Peyer's patch (tissue), 4 donors: Measurements from ENCODE around the gene ARHGEF33. TPM values are rescaled to one million over a fixed set of nuclear protein-coding genes. Genes with fewer than 3 reads are reported as not detected.

ENCODE experiments used
- DNase-seq, 3 donors: peaks; one replicate each; pipeline ENCODE4 v3.0.0-alpha.2; 2017 to 2019
- H3K27ac ChIP-seq, 4 donors: fragments of 200-600 bp; sonication (generic); one replicate each; pipeline ENCODE4 v1.5.1; 2016 to 2019
- H3K27me3 ChIP-seq, 2 donors: fragments of 200-600 bp; sonication (generic); one replicate each; pipeline ENCODE4 v1.5.1; 2019
- H3K36me3 ChIP-seq, 3 donors: fragments of 200-600 bp; sonication (generic); one replicate each; pipeline ENCODE4 v1.5.1; 2016 to 2019
- H3K4me1 ChIP-seq, 4 donors: fragments of 200-600 bp; sonication (generic); one replicate each; pipeline ENCODE4 v1.5.1; 2016 to 2019
- H3K4me3 ChIP-seq, 4 donors: fragments of 200-600 bp; sonication (generic); 1 replicate in 3 of 4; 2 replicates in 1 of 4; pipeline ENCODE4 v1.5.1; 2016 to 2019; ENCODE audit warnings: mild to moderate bottlenecking in 1 of 4
- H3K9me3 ChIP-seq, 4 donors: fragments of 200-600 bp; sonication (generic); one replicate each; pipeline ENCODE4 v1.5.1; 2016 to 2019; ENCODE audit warnings: mild to moderate bottlenecking in 1 of 4
- POLR2A ChIP-seq, 2 donors: fragments of 450-650 bp; IDR thresholded peaks; one replicate each; pipeline ENCODE4 v1.5.1; 2017; ENCODE audit warnings: antibody characterized with exemption in 2 of 2, mild to moderate bottlenecking in 2 of 2, moderate library complexity in 2 of 2
- total RNA-seq, 4 donors: library from RNA; depleted of rRNA; stranded (reverse); fragments of >200 nt; gene quantifications; one replicate each; pipeline ENCODE4 v1.1.0, GENCODE V29; 2016
- TF ChIP-seq, protein P1 (sequence below), 6 experiments: fragments of 450-650 bp in 4 of 6; fragments of 200-600 bp in 2 of 6; sonication (generic) in 1 of 6; IDR thresholded peaks; one replicate each; pipeline ENCODE4 v1.5.1; 2017 to 2019; ENCODE audit warnings: antibody characterized with exemption in 6 of 6, mild to moderate bottlenecking in 3 of 6, moderate library complexity in 1 of 6

ARHGEF33 gene
- total RNA-seq, 4 donors from 2014 or later: 0.18 to 1.3 (median 0.28) TPM; not detected in 1

DNA sequence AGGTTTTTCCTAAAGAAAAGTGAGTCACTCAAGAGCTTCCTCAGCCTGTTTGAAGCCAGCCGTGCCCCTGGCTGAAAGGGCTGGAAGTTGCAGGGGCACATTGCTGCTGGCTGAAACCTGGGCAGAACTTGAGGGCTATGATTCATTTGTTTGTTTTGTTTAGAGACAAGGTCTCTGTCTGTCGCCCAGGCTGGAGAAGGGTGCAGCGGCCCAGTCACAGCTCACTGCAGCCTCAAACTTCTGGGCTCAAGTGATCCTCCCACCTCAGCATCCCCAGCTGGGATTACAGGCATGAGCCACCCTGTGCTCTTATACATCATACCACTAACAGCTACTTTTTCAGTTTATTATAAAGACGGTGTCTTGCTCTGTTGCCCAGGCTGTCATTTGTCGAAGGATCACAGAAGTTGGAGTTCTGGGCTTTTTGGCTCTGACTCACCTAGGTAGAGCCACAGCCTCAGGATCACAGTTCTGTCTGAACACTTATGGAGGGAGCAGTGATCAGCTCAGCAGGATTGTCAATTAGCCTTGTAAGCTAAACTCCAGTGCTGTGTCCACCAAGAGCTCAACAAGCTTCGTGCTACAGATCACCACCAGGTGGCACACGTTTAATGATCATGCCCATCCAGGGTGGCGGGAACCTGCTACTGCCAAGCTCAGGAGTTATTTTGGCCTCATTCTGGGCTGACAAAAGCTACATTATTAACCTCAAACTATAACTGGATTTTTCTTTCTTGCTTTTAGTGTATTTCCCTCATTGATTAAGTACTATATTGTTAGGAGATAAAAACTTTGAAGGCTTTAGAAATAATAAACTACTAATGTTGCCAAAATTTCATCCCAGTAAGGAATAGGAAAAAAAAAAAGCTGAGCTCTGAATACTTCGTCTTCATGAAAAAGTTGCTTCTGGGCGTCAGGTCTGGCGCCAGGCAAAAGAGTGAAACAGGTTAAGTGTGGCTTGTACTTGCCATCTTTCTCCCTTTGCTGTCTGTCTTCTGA, 57.9 kb downstream of the ARHGEF33 start:
- DNase-seq: peak; percentile 64 to 87 (median 67)
- no peak overlapping the region for H3K27ac ChIP-seq
- no peaks in the 10 kb centered on the region for H3K27me3 ChIP-seq
- H3K9me3 ChIP-seq: no peaks in the 10 kb centered on the region
- no peak for TF ChIP-seq POLR2A (IDR thresholded peaks at IDR 0.05)
- TF ChIP-seq, protein P1, sequence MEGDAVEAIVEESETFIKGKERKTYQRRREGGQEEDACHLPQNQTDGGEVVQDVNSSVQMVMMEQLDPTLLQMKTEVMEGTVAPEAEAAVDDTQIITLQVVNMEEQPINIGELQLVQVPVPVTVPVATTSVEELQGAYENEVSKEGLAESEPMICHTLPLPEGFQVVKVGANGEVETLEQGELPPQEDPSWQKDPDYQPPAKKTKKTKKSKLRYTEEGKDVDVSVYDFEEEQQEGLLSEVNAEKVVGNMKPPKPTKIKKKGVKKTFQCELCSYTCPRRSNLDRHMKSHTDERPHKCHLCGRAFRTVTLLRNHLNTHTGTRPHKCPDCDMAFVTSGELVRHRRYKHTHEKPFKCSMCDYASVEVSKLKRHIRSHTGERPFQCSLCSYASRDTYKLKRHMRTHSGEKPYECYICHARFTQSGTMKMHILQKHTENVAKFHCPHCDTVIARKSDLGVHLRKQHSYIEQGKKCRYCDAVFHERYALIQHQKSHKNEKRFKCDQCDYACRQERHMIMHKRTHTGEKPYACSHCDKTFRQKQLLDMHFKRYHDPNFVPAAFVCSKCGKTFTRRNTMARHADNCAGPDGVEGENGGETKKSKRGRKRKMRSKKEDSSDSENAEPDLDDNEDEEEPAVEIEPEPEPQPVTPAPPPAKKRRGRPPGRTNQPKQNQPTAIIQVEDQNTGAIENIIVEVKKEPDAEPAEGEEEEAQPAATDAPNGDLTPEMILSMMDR (IDR thresholded peaks at IDR 0.05): peak in 4 of 6 experiments; percentile 61 to 67 (median 64)
- H3K36me3 ChIP-seq: no peaks in the 10 kb centered on the region
- no peaks in the 10 kb centered on the region for H3K4me1 ChIP-seq
- no peak overlapping the region for H3K4me3 ChIP-seq

DNA sequence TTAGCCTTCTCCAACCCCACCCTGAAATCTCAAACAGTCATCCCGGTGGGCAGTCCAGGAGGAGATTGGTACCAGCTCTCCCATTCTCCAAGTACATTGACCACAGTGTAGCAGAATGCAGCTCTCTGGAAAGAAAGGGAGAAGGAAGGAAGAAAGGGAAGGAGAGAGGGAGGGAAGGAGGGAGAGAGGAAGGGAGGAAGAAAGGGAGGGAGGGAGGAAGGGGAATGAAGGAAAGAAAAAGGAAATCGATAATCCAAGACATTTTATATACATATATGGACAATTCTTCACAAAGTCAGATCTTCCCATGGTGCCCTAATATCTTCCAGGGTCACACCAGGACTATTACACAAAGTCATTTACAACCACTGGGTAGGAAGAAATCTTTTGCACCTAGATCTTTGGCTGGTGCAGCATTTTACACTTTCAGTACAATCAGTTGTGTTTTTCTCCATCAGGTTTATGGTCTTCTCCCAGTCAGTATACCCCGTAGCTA, 58.8 kb downstream of the ARHGEF33 start:
- no peak overlapping the region for H3K4me3 ChIP-seq
- H3K9me3 ChIP-seq: no peaks in the 10 kb centered on the region
- H3K36me3 ChIP-seq: no peaks in the 10 kb centered on the region
- no peak for TF ChIP-seq POLR2A (IDR thresholded peaks at IDR 0.05)
- TF ChIP-seq, protein P1 (IDR thresholded peaks at IDR 0.05): no peak
- no peaks in the 10 kb centered on the region for H3K4me1 ChIP-seq
- no peaks in the 10 kb centered on the region for H3K27me3 ChIP-seq
- H3K27ac ChIP-seq: no peak overlapping the region
- DNase-seq: no peak

DNA sequence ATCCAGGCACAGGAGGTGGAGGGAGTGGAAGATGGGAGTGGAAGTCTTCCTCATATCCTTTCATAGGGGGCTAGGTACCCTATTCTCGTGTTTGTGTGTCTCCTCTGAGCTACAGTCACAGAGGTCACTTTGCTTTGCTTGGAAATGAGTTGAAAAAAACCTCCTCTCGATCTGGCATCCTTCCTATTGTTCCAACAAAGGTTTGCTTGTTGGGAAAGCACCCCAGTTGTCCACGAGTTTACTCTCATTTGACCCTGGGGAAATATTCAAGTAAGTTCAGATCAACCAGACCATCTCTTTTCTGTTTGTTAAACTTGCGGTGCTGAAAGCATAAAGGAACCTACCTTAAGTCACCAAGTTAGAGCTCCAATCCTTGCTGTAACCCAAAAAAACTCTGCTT, 59.3 kb downstream of the ARHGEF33 start:
- no peak overlapping the region for H3K27ac ChIP-seq
- no peak for TF ChIP-seq POLR2A (IDR thresholded peaks at IDR 0.05)
- TF ChIP-seq, protein P1 (IDR thresholded peaks at IDR 0.05): no peak
- no peaks in the 10 kb centered on the region for H3K36me3 ChIP-seq
- H3K4me1 ChIP-seq: no peaks in the 10 kb centered on the region
- no peaks in the 10 kb centered on the region for H3K9me3 ChIP-seq
- H3K4me3 ChIP-seq: no peak overlapping the region
- H3K27me3 ChIP-seq: no peaks in the 10 kb centered on the region
- no peak for DNase-seq

DNA sequence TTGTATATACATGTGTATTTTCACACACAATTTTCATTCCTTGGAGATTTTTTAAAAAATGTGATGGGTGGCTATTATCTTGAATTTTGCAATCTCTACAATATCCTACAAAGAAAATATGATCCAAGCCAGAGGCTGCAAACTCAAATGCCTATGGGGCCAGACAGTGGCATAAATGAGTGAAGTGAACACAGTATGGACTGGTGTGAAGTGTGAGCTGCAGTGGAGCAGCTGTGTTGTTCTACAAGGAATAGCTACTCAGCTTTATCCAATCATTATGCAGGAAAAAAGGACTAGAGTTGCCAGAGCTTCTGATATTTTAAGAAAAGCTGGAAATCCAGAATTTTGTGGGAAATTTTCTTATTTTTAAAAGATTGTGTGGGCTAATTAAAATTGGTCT, 62.1 kb downstream of the ARHGEF33 start:
- Histone ChIP-seq H3K4me3 (no peak overlapping the region), H3K4me1 (no peaks in the 10 kb centered on the region), H3K9me3 (no peaks in the 10 kb centered on the region), H3K36me3 (no peaks in the 10 kb centered on the region), H3K27me3 (no peaks in the 10 kb centered on the region), H3K27ac (no peak overlapping the region)
- TF ChIP-seq, protein P1 (IDR thresholded peaks at IDR 0.05): no peak
- no peak for TF ChIP-seq POLR2A (IDR thresholded peaks at IDR 0.05)
- DNase-seq: no peak

DNA sequence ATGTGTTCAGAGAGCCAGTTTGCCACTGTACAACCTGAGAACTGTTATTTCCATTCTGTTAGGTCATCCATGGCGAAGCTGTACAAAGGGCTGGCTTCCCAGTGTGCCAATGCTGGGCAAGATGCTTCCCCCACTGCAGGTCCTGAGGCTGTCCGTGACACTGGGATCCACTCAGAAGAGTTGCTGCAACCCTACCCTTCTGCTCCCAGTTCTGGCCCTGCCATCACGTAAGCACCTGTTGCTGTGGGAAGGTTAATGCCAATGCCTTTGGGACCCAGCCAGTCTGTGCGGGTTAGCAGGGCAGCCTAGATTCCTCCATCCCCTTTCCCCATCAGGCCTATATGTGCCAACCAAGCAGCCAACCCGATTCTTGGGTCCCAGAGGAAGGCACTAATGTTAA, 68.3 kb downstream of the ARHGEF33 start:
- TF ChIP-seq POLR2A (IDR thresholded peaks at IDR 0.05): no peak
- TF ChIP-seq, protein P1 (IDR thresholded peaks at IDR 0.05): no peak

More for the DNA sequence above, 68.3 kb downstream of the ARHGEF33 start:
- H3K4me1 ChIP-seq: peaks cover 0 to 7% (median 0%) of the 10 kb centered on the region in 4 donors
- H3K4me3 ChIP-seq: no peak overlapping the region
- no peak overlapping the region for H3K27ac ChIP-seq
- no peaks in the 10 kb centered on the region for H3K9me3 ChIP-seq
- no peak for DNase-seq
- H3K27me3 ChIP-seq: no peaks in the 10 kb centered on the region
- H3K36me3 ChIP-seq: no peaks in the 10 kb centered on the region
